T47D (cell line): ENCODE data around the gene CTRL.
"Not testable (repeated sequence)": the region's sequence is repeated elsewhere in the genome, so short reads cannot be mapped to it uniquely, and the experiment has no call there.

ENCODE experiments used
- DNase-seq, 2 experiments: peaks; one replicate each; pipeline versions ENCODE4 v3.0.0 to v3.0.0-alpha.2; 2011 to 2012; ENCODE audit warnings: low read depth in 1 of 2, low spot score in 1 of 2
- JUND ChIP-seq: IDR thresholded peaks from 2 replicates; pipeline ENCODE4 v1.6.1; 2012; ENCODE audit warnings: low read depth
- in situ Hi-C: cut with HindIII; loops from 2 replicates; pipeline ENCODE4 v1.10.0; 2016; ENCODE audit warnings: low sequenced_read_pairs, low pct_unique_long_range_greater_than_20kb

CTRL gene

DNA sequence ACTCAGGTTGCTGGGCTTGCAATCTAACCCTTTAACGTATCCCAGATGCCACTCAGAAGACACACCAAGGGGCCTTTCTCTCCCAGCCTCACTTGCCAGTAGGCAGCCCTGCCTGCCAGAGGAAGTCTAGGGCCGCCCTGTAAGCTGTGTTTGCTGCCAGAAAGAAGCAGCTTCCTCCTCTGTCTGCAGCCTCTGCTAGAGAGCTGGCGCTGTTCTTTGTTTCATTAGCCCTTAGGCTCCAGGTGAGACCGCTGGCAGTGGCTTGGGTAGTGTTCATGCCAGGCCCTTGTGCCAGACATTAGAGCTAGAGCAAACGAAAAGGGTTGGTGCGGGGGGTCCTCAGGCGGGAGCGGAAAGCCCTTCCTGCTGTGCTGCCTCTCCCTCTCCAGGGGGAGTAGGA, 8.9 kb downstream of the CTRL start:
- in situ Hi-C loops = no loop called here
- TF ChIP-seq JUND = no peak
- DNase-seq = peak in 1 of 2 experiments; percentile 69

DNA sequence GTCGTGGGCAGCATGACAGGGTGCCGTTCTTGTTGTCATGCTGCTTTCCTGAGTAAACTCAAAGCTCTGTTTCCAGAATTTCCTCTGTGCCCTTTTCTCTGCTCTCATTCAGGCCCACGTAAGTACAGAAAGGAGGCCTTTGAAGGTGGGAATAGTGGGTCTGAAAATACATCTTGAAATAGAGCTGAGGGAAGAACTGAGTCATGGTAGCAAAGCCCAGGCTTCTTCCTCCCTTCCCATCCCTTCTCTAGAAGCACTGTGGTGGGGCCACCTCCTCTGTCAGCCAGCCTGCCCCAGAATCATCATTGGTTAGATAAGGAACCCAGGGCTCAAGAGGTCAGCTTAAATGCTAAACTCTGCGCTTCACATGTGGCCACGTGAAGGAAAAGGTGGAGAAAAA, 9.4 kb downstream of the CTRL start:
- TF ChIP-seq JUND = no peak
- no peak for DNase-seq
- in situ Hi-C loops = no loop called here

DNA sequence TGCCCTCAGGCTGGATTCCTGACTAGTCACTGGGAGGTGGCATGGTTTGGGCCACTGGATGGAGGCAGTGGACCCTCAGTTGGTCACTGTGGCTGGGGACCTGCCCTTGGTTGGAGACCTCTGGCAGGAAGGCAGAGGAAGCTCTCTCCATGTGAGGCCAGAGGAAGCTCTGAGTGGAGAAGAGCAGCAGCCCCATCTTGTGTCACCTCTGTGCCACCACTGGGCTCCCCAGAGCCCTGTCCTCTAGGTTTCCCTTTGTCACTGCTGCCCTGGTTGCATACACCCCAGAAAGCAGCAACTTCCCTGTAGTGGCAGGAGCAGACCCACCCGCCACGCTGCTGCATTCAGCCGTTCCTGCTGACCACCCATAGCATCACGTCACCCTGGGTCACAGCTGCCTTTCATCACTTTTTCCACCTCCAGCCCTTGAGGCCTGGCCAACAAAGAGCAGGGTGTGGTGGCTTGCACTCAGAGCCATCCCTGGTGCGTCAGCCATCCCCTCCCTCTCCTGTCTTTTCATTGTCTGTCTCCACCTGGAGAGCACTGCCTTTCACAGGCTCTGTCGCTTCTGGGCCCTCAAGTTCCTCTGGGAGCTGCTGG, 11.9 kb downstream of the CTRL start:
- TF ChIP-seq JUND = no peak
- in situ Hi-C loops = no loop called here
- no peak for DNase-seq

DNA sequence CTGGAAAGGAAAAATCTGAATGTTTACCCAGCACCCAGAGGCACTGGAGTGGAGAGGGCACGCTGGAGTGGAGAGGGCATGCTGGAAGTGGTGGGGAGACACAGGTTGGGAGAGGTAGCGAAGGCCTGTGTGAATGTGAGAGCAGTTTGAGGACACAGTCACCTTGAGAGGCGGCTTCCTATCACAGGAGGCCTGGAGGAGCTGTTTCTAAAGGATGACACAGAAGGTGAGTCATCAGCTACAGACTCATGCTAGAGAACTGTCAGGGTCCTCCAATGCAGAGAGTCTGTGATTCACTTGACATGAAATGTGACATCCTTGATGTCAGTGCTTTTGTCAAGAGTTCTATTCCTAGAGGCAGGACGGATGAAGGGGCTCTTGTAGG, 13.8 kb downstream of the CTRL start:
- in situ Hi-C loops = no loop called here
- no peak for DNase-seq
- no peak for TF ChIP-seq JUND

DNA sequence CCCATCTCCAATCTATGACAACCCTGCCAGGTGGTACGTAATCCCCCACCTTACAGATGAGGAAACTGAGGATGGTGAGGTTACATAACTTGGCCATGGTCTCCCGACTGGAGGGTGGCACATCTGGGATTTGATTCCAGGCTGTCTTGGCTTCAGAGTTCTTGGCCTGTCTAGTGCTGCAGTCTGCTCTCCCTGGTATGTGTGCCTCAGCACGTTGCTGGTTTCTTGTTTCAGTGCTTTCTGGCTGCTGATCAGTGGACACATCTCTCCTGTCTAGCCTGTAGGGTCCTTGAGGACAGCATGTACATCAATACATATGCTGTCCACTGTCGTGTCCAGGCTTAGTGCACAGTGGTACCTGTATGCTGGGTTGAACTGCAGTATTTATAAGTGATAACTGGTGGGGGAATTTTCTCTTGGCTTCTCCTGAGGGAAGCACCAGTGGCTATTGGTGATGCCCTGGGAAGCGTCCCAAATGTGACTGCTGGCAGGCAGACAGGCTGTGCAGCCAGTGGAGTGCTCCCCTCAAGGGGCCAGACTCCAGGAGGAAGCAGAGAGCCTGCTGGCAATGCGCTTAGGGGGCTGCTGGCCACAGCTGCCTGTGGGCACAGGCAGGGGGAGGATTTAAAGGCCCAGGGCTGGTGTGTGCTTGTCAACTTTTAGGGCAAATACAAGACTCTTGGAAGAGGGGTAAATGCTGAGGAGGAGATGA, 14.4 kb downstream of the CTRL start:
- no peak for TF ChIP-seq JUND
- DNase-seq = no peak
- in situ Hi-C loops = no loop called here

DNA sequence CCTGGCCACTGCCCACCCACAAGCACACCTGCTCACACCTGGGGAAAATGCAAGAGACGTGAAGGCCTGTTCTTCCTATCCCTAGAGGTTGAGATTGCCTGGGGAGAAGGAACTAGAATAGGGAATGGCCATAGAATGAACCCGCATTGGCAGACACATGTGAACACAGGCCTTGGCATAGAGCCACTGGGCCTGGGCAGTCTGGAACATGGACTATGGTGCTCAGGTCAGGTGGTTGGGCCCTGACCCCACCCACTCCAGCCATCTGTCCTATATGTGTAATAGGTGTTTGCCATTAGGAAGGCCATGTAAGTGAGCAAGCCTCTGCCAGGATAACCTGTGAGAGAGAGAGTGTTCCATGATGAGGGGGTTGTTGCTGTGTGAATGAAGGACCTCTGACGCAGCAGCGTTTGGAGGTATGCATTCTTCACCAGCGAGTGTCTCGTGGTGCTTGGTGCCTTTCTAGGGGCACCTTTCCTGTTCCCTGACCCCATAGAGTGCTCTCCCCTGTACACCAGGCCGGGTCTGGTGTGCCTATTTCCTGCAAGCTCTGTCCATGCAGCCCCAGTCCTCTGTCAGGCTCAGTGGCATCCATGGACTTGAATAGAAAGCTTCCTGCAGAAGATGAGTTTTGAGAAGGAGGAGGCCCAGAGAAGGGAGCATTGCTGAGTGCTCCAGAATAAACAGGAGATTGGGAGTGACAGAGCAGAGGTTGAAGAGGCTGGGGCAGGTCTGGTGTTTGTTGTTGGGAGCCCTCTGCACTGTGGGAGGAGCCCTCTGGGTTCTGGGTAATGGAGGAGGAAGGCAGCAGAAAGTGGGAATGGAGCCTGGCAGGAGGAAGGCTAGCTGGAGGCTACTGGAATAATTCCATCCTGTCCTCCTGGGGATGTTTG, 15.6 kb downstream of the CTRL start:
- in situ Hi-C loops = no loop called here
- TF ChIP-seq JUND = no peak
- no peak for DNase-seq

DNA sequence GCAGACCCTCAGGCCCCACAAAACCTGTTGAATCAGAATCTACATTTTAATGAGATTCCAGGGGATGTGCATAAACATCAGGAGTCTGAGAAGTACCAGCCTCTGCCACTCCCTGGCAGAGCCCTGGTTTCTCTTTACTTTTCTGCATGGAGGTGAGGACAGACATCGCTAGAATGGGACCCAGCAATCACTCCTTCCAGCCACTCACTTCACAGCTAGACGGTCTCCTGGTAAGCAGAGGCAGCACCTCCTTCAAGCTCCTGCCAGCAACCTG, 16.2 kb downstream of the CTRL start:
- DNase-seq, in situ Hi-C loops: not testable (repeated sequence)

DNA sequence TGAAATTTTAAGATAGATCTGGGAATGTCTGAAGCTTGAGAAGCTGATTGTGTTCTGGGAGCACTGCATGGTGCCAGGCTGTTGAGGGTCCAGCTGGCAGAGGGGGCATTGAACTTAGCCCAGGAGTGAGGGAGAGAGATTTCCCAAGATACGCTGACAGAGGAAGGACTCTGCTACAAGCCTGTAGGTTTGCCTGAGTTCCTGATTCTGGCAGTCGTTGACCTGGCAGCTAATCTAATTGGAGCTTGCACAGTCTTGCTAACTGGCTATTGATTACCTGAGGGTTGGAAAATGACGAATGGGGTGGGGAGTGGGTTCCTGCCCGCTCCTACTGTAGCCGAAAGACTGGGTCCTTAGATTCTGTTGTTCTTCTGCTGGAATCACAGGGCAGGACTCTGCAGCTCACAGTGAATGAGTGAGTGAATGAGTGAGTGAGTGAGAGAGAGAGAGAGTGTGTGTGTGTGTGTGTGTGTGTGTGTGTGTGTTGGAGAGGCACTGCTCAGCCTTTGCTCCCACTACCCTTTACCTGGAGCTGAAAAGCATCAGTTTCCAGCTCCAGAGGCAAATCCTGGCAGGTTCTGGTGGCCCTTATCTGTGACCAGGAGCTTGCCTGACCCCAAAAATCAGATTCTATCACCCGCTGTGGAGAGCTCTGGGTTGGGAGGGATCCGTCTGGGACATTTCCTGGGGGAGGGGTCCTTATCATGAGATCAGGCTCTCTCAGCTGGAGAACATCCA, 16.7 kb downstream of the CTRL start:
- TF ChIP-seq JUND = no peak
- in situ Hi-C loops = no loop called here
- no peak for DNase-seq

DNA sequence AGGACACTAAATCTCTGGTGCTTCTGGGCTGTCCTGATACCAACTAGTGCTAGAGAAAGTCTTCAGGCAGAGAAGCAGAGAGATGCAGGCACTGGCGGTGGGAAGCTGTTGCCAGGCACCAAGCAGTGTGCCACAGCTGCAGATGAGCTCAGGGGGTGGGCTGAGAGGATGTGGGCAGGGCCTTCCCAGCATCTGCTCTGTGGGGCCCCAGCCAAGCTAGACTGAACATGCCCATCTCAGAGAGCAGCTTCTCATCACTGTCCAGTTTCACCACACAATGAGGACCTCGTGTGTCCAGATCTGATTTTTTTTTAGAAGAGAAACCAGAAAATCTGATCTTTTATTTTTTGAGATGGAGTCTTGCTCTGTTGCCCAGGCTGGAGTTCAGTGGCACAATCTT, 21.5 kb downstream of the CTRL start:
- in situ Hi-C loops = no loop called here
- no peak for DNase-seq
- no peak for TF ChIP-seq JUND

DNA sequence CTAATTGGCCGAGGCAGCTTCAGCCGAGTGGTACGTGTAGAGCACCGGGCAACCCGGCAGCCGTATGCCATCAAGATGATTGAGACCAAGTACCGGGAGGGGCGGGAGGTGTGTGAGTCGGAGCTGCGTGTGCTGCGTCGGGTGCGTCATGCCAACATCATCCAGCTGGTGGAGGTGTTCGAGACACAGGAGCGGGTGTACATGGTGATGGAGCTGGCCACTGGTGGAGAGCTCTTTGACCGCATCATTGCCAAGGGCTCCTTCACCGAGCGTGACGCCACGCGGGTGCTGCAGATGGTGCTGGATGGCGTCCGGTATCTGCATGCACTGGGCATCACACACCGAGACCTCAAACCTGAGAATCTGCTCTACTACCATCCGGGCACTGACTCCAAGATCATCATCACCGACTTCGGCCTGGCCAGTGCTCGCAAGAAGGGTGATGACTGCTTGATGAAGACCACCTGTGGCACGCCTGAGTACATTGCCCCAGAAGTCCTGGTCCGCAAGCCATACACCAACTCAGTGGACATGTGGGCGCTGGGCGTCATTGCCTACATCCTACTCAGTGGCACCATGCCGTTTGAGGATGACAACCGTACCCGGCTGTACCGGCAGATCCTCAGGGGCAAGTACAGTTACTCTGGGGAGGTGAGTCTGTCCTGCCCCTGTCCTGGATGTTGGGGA, 22.5 kb downstream of the CTRL start:
- no peak for DNase-seq
- in situ Hi-C loops = no loop called here
- no peak for TF ChIP-seq JUND

DNA sequence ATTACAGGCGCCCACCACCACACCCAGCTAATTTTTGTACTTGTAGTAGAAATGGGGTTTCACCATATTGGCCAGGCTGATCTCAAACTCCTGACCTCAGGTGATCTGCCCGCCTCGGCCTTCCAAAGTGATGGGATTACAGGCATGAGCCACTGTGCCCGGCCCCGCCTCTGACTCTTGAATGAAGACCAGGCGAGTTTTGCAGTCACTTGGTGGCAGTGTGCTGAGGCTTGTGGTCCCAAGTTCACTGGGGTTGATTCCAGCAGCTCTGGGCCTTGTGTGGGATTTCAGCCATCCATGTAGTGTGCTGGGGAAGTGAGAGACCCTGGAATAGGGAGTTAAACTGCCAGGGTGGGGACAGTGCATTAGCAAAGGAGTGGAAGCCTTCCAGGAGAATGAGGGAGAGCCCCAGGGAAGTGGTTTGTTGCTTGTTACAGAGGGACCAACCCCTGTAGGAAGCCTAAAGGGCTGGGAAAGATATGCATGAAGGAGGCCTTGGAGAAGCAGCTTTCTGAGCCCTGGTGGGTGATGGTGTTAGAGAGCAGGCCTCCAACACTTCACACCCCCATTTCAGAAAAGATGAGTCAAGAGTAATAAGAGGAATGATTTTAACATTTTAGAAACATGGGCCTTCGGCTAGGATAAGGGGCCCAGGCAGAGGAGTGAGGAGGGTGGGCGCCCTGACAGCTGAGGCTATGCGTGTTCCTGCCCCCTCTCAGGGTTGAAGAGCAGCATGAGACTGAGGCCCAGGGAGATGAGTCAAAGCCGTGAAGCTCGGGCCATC, 24.1 kb downstream of the CTRL start:
- DNase-seq = no peak
- TF ChIP-seq JUND = no peak
- in situ Hi-C loops = no loop called here

DNA sequence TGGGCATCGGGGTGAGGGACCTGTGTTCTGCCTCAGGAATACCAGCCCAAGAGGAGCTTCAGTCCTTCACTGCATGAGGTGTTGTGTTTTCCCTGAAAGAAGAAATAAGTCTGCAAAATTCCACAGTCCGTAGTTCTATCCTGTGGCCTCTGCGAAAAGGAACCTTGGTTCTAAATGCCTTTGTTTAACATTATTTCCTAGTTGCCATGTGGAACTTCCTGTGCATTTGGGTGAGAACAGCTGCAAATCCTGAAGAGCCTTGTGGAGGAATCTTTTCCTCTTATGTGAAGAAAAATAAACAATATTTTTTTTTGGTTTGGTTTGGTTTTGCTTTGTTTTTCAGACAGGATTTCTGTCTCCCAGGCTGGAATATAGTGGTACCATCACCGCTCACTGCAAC, 28.8 kb downstream of the CTRL start:
- in situ Hi-C loops = no loop called here
- no peak for TF ChIP-seq JUND
- DNase-seq = no peak
